HAP-1 (cell line): ENCODE measurements around the gene SLC35D2.

Experiments
- DNase-seq, 2 experiments: peaks; one replicate each; pipeline ENCODE4 v3.0.0-alpha.2; 2016 to 2020; ENCODE audit warnings: low spot score in 2 of 2
- H3K27me3 ChIP-seq: fragments of 250-450 bp; sonication (Bioruptor Pico); 2 replicates; pipeline ENCODE4 v1.5.1; 2020; ENCODE audit warnings: low read depth, mild to moderate bottlenecking, moderate library complexity
- H3K36me3 ChIP-seq: fragments of 250-450 bp; sonication (Bioruptor Pico); replicated peaks from 2 replicates; pipeline ENCODE4 v1.5.1; 2020; ENCODE audit warnings: mild to moderate bottlenecking
- H3K4me1 ChIP-seq: fragments of 250-450 bp; sonication (Bioruptor Pico); 2 replicates; pipeline ENCODE4 v1.5.1; 2020; ENCODE audit warnings: mild to moderate bottlenecking
- H3K4me3 ChIP-seq: fragments of 250-450 bp; sonication (Bioruptor Pico); 2 replicates; pipeline ENCODE4 v1.5.1; 2020; ENCODE audit warnings: mild to moderate bottlenecking, moderate library complexity
- H3K9me3 ChIP-seq: fragments of 250-450 bp; sonication (Bioruptor Pico); 2 replicates; pipeline ENCODE4 v1.5.1; 2020; ENCODE audit warnings: mild to moderate bottlenecking, moderate library complexity
- in situ Hi-C: fragments of 300-500 bp; cut with MboI; formaldehyde crosslinking; loops from 3 replicates; pipeline ENCODE4 v1.14.3; 2020; ENCODE audit warnings: low sequenced_read_pairs, inconsistent platforms, mixed read lengths

SLC35D2 gene

DNA sequence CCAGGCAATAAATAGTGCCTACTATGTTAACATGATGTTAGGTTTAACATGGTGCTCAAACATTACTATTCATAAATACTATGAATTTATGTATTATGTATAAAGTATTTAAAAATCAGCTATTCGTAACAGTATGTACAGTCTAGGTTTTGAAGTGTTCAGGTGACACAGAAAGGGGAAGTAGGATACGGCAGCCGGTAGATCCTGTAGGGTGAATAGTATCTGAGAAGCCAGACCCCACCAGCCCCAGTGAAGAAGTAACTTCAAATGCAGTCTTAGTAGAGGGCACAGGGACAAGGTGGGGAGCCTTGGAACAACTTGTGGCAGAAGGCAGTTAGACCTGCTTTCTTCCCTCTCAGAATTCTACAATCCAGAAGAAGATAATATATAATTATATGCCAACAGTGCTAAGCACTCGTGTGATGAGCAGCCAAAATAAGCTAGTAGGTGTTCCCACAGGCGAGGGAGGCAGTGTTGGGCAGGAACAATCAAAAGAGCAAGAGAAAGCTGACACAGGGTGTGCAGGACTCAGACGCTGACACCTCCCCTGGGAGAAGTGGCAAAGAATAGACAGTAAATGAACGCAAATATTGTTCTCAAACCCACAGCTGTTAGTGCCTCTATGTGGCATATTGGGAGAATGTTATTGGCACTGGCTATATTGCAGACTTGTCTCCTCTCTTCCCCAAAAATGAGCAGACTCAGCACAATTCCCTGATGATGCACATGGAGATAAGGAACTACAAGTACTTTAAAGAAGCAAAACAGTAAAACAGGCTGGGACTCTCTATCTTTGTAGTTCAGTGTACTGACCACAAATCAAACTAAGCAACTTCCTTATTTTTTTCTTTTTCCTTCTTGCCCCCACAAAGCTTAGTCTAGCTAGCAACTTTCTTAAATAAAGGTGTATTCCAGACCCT lies 30.1 kb upstream of the SLC35D2 start:
- Histone ChIP-seq H3K27me3 (no peaks in the 10 kb centered on the region), H3K36me3 (peaks cover 35% of the 10 kb centered on the region), H3K9me3 (no peaks in the 10 kb centered on the region), H3K4me3 (no peak overlapping the region), H3K4me1 (peaks cover 19% of the 10 kb centered on the region)
- peak; percentile 47 to 62 for DNase-seq
- in situ Hi-C loops, result no loop called here

DNA sequence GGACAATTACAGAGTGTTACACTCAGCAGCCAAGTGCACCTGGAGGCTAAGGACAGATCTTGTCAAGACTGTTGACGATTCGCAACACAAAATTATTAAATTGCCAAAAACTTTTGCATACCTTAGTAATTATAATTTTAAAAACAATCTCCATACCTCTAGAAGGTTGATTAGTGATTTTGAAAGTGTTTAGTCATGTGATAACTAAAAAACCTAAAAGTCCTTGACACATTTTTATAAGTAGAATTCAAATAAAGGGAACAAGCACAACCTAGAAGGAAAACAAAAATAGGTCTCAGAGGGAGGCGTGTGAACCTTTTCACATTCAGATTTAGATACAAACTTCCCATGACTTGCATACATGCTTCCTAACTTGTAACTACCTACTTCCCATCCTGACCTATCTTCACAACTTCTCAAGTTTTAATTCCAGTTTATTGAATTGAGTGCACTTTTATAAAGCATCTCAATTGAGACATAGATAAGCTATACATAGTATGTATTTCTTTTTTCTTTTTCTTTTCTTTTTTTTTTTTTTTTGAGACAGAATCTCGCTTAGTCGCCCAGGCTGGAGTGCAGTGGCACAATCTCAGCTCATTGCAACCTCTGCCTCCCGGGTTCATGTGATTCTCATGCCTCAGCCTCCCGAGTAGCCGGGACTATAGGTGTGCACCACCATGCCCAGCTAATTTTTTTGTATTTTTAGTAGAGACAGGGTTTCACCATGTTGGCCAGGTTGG lies 28.8 kb upstream of the SLC35D2 start:
- H3K4me3 ChIP-seq, result no peak overlapping the region
- peaks cover 32% of the 10 kb centered on the region for H3K36me3 ChIP-seq
- in situ Hi-C loops, result no loop called here
- DNase-seq, result no peak
- H3K4me1 ChIP-seq, result peaks cover 19% of the 10 kb centered on the region
- H3K27me3 ChIP-seq, result no peaks in the 10 kb centered on the region
- H3K9me3 ChIP-seq, result no peaks in the 10 kb centered on the region

DNA sequence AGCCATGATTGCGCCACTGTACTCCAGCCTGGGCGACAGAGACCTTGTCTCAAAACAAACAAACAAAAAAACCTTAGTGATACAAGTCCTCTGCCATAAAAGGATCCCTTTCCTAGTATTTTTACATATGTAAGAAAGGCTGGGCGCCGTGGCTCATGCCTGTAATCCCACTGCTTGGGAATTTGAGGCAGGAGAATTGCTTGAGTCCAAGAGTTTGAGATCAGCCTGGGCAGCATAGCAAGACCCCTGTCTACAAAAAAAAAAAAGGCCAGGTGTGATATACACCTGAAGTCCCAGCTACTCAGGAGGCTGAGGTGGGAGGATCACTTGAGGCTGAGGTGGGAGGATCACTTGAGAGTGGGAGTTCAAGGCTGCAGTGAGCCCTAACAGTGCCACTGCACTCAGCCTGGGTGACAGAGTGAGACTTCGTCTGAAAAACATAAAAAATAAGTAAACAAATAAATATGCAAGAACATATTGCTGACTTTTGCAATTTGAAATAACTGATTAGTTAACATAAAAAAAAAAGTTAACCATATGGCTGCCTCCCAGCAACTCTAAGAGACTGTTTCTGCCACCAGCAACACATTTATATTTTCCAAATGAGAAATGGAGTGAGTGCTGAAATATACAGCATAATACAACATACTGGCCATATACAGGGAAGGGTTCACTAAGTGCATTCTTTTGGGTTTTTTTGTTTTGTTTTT lies 27.8 kb upstream of the SLC35D2 start:
- DNase-seq, result no peak
- in situ Hi-C loops, result no loop called here
- Histone ChIP-seq H3K9me3 (no peaks in the 10 kb centered on the region), H3K4me1 (peaks cover 17% of the 10 kb centered on the region), H3K4me3 (no peak overlapping the region), H3K36me3 (peaks cover 24% of the 10 kb centered on the region), H3K27me3 (no peaks in the 10 kb centered on the region)

DNA sequence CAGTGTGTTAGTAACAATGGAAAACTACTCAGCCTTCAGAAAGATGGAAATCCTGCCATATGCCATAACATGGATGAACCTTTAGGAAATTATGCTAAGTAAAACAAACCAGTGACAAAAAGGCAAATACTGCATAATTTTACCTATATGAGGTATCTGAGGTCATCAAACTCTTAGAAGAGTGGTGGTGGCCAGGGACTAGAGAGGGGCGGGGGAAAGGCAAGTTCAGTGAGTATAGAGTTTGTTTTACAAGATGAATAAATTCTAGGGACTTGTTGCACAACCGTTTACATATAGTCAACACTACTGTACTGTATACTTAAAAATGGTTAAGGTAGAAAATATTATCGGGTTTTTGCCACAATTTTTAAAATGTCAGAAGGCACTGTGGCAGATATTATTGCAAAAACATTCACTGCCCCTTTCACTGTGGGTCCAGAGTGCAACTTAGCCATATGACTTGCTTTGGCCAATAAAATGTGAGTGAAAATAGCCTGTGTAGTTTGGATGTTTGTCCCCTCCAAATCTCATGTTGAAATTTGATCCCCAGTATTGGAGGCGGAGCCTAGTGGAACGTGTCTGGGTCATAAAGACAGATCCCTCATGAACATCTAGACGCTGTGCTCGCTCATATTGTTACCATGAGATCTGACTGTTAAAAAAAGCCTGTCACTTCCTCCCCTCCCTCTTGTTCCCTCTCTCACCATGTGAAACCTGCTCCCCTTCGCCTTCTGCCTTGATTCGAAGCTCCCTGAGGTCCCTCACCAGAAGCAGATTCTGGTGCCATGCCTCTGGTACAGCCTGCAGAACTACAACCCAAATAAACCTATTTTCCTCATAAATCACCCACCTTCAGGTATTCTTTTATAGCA lies 25.1 kb upstream of the SLC35D2 start:
- Histone ChIP-seq H3K9me3 (no peaks in the 10 kb centered on the region), H3K27me3 (no peaks in the 10 kb centered on the region), H3K4me3 (no peak overlapping the region), H3K4me1 (peaks cover 10% of the 10 kb centered on the region), H3K36me3 (peaks cover 16% of the 10 kb centered on the region)
- DNase-seq, result no peak
- in situ Hi-C loops, result no loop called here

DNA sequence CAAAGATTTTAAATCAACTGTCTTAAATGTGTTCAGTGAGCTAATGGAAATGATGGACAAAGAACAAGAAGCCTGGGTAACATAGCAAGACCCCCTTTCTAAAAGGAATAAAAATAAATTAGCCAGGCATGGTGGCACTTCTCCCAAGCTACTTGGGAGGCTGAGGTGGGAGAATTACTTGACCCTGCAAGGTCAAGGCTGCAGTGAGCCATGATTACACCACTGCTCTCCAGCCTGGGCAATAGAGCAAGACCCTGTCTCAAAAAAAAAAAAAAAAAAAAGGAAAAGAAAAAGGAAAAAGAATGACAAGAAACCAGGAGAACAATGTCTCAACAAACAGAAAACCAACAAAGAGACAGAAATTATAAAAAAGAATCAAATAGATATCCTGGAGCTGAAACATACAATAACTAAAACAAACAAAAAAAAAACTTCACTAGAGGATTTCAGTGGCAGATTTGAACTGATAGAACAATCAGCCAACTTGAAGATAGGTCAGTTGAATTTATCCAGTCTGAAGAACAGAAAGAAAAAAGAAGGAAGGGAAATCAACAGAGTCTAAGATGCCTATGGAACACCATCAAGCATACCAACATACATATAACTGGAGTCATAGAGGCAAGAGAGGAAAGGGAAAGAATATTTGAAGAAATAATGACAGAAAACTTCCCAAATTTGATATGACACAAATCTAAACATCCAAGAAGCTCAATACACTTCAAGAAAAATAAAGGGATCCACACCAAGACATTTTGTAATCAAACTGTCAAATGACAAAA lies 16.8 kb upstream of the SLC35D2 start:
- H3K4me3 ChIP-seq, result no peak overlapping the region
- no peak for DNase-seq
- peaks cover 6% of the 10 kb centered on the region for H3K4me1 ChIP-seq
- no peaks in the 10 kb centered on the region for H3K27me3 ChIP-seq
- in situ Hi-C loops, result no loop called here
- no peaks in the 10 kb centered on the region for H3K9me3 ChIP-seq
- peaks cover 8% of the 10 kb centered on the region for H3K36me3 ChIP-seq

DNA sequence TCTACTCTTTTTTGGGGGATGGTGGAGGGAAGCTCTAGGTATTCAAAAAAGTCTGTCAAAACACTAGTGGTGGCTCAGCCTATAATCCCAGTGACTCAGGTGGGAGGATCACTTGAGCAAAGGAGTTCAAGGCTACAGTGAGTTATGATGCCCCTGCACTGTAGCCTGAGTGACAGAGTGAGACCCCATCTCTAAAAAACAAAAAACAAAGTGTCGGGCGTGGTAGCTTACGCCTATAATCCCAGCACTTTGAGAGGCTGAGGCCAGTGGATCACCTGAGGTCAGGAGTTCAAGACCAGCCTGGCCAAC lies 15.8 kb upstream of the SLC35D2 start:
- H3K4me3 ChIP-seq, result no peak overlapping the region
- in situ Hi-C loops, result no loop called here

DNA sequence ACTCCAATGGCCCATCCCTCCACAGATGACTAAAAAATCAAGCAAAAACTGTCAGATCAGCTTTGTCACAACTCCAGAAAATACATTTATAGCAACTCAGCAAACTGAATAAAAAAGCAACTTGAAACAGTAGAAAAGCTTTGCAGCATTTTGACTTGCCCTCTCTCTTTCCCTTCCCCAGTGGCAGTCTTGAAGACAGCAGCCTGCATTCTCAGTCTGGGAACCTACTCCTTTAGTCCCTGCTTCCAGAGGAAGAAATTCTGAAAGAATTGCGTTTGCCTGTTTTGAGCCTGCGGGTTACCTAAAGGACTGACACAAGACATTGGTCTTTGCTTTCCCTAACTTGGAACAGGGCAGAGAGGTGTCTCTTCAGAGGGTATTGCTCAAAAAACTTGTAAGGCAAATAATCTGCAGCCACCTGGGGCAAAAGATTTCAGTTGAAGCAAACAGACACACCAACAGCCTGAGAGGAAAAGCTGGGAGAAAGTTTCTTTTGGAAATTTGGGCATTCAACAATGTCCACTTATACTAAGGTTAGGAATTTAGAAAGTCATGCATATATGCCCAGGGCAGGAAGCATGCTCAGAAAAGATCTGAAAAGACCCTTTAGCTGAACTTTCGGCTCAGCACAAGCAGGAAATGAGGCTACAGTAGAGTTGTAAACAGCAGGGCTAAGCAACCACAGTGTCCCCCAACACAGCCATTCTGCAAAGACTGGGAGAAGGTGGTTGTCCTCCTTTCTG lies 15.2 kb upstream of the SLC35D2 start:
- Histone ChIP-seq H3K4me1 (peaks cover 9% of the 10 kb centered on the region), H3K4me3 (no peak overlapping the region), H3K9me3 (no peaks in the 10 kb centered on the region), H3K36me3 (peaks cover 20% of the 10 kb centered on the region), H3K27me3 (no peaks in the 10 kb centered on the region)
- in situ Hi-C loops, result no loop called here
- DNase-seq, result no peak

More for the DNA sequence above, 15.8 kb upstream of the SLC35D2 start:
- no peaks in the 10 kb centered on the region for H3K27me3 ChIP-seq
- DNase-seq, result no peak
- H3K9me3 ChIP-seq, result no peaks in the 10 kb centered on the region
- peaks cover 8% of the 10 kb centered on the region for H3K4me1 ChIP-seq
- H3K36me3 ChIP-seq, result peaks cover 17% of the 10 kb centered on the region

DNA sequence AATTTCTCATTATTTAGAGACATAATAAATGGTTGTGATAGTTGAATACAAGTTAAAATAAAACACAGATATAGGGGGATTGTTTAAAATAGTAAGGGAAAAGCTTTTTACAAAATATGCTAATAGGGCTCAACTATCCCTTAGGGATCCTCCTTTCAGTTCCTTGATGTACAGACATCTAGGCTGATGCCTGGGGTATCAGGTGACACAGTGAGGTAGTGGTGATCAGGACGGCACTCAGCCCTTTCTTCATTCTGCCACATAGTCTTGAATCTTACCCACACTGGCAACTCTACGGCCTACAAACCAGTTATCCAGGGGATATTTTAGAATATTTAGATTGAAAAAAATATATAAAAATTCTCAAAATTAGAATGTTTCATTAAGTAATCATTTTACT lies 12.5 kb upstream of the SLC35D2 start:
- no peak for DNase-seq
- H3K9me3 ChIP-seq, result no peaks in the 10 kb centered on the region
- peaks cover 48% of the 10 kb centered on the region for H3K36me3 ChIP-seq
- H3K27me3 ChIP-seq, result no peaks in the 10 kb centered on the region
- no peak overlapping the region for H3K4me3 ChIP-seq
- peaks cover 9% of the 10 kb centered on the region for H3K4me1 ChIP-seq
- in situ Hi-C loops, result no loop called here

DNA sequence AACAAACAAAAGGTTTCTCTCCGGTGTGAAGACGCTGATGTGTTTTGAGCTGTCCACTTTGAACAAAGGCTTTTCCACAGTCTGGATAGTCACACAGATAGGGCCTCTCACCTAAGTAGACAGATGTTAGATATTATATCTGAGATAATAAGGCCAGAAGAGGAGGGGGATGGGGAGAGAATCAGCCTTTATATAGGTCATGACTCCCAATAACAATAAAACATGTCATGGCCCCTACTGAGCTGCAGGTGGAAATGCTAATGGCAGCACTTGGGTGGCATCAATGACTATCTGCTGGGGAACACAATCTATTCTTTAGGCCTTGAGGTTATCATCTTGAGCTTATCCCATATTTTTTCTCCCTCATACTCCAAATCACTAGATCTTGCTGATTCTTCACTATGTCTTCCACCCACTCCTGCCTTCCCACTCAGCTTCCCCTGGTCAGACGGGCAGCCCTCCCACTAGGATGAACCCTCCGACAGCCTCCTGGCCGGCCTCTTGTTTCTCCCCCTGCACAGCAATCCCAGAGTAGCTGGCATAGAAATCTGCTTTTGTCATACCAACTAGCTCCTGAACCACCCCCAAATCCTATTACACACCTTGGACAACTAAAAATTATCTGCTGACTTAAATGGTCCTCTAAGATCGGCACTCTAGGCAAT lies 11.5 kb upstream of the SLC35D2 start:
- DNase-seq, result no peak
- Histone ChIP-seq H3K27me3 (no peaks in the 10 kb centered on the region), H3K36me3 (peaks cover 57% of the 10 kb centered on the region), H3K4me1 (peaks cover 9% of the 10 kb centered on the region), H3K4me3 (no peak overlapping the region), H3K9me3 (no peaks in the 10 kb centered on the region)
- in situ Hi-C loops, result no loop called here

DNA sequence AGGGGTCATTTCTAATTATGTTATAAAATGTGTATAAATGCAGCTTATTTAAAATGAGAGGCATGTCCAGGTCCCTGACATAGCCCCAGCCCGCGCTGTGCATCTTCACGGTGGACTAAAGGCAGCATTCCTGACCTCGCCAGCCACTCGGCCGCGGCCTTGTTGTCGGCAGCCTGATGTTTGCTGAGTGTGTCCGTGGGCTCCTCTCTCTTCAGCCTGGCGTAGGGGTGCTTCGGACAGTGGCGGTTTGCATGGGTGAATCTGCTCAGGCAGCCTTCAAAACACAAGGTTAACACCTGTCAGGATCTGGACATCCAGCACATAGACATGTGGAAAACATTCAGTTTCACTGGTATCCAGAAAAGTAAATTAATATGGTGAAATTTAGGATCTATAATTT lies 8.8 kb upstream of the SLC35D2 start:
- Histone ChIP-seq H3K4me1 (peaks cover 9% of the 10 kb centered on the region), H3K36me3 (peaks cover 79% of the 10 kb centered on the region)

DNA sequence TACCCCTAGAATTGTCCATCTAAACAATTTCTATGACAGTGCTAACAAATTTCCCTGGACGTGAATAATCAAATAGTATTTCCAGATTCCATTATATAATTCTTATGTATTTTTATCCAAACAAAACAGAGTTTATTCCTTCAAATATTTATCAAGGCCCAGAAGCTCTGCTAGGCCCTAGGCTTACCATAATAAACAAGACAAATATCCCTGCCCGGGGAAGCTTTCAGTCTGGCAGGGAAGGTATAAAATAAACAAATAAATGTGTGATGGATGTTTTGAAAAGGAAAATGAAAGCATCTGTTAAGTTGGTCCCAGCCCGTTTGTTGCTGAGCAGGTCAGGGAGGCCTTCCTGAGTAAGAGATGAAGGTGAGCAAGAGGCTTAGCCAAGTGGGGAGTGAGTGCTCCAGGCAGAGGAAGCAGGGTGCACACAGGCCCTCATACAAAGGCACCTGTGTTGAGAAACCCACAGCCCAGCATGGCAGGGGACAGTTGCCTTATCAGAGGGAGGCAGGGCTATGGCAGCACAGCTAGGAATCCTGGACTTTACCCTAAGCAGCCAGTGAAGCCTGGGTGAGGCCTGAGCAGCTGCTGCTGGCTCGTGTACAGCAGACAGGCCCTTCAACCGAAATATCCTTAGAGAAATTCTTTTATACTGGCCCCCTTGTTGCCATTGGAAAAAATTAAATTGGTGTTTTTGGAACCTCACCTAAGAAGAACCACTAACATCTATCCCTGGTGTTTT lies 7.7 kb upstream of the SLC35D2 start:
- in situ Hi-C loops, result no loop called here

More for the DNA sequence above, 8.8 kb upstream of the SLC35D2 start:
- H3K27me3 ChIP-seq, result no peaks in the 10 kb centered on the region
- in situ Hi-C loops, result no loop called here
- H3K9me3 ChIP-seq, result no peaks in the 10 kb centered on the region
- no peak for DNase-seq
- H3K4me3 ChIP-seq, result no peak overlapping the region

More for the DNA sequence above, 7.7 kb upstream of the SLC35D2 start:
- DNase-seq, result no peak
- Histone ChIP-seq H3K36me3 (peaks cover 90% of the 10 kb centered on the region), H3K4me1 (peaks cover 9% of the 10 kb centered on the region), H3K9me3 (no peaks in the 10 kb centered on the region), H3K4me3 (no peak overlapping the region), H3K27me3 (no peaks in the 10 kb centered on the region)
